Fibroblast of skin of left quadriceps (primary cell): ENCODE measurements around the gene CLEC20A.
"Not testable (repeated sequence)": the region's sequence is repeated elsewhere in the genome, so short reads cannot be mapped to it uniquely, and the experiment has no call there.

Experiments
- DNase-seq, 2 experiments: peaks; one replicate each; pipeline ENCODE4 v3.0.0-alpha.2; 2013; ENCODE audit warnings: low read depth in 2 of 2

Gene CLEC20A

DNA sequence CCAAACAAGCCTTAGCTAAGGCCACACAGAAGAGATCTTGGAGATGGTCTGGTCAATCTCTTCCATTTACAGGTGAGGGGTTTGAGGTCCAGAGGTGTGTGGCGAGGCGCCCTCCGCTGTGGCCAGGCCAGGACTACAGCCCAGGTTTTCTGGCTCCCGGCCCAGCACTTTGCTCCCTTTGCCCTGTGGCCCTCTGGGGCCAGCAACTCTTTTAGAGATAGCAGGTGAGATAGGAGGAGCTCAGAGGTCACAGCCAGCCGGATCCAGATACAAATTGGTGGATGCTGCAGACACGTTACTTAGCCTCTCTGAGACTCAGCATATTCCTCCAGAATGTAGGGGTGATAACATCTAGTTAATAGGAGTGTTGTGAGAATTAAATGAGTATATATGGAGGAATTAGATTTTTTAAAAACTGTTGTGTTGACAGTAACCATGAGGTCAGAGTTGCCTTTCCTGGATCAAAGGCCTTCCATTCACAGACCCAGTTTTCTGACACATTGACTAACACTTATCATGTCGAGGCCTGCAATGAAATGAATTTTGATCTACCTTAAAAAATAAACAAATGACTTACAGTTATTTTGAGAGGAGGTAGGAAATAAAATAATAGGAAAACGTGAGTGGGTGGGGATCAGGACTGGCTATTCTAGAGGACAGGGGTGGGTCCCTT lies 32.7 kb upstream of the CLEC20A start:
- DNase-seq, result no peak

DNA sequence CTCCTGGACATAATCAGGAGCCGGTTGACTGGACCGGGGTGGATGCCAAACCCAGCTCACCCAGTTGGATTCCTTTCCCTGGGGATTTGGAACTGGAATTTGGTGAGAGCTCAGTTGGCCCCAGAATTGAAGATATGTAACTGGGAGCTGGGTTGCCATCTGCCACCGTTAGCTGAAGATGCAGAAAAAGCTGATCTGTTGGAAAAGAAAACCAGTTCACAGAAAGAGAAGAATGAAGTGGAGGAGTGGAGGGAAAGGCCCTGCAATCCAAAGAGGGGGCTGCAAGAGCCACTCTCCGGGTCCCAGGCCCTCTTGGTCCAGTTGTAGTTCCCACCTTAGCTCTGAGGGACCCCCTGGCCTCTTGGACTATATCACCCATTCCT lies 32.2 kb upstream of the CLEC20A start:
- DNase-seq, result no peak

DNA sequence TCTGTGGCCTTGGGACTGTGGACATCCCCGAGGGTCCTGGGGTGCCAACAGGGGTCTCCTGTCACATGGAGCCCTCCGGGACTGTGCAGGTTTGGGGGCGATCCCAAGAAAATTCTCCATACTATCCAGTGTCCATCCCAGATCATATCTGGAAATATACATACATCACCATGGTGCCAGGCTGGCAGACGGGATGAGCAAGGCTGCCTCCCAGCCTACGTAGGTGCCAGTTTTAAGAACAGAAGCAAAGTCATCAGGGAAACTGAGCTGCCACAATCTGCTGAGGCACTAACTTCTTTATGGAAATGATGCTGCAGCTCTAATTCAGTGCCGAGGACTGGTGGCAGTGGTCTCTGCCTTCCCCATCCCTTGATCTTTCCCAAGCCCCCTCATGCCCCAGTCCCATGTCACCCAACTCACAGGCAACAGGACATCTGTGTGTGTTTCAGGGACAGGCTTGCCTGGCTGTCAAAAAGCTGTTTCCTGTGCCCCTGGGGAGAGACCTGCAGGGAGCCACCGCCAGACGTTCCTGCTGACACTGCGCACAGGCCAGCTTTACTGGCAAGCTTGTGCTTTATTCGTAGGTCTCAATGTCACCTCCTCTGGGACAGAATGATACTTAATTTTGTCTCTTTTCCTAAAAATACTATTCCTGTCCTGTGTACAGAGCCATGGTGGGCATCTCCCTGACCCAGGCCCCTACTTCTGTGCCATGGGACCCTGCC lies 31.6 kb upstream of the CLEC20A start:
- DNase-seq, result no peak

DNA sequence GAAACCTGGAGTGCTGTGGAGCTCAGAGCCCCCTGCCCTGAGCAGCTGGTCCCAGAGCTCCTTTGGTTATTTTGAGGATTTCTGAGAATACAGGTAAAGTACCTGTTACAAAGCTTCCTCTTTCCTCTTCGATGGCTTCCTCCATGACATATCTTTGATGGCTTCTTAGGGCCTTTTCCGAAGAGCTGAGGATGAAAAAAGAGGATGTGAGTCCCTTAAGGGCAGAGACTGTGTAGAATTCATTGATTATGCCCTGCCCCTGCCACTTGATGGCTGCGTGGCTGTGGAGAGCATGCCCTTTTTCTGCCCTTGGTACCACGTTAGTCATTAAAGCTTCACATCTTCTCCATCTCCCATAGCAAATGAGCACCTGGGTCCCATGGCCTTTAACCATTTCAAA lies 30.4 kb upstream of the CLEC20A start:
- DNase-seq, result no peak

DNA sequence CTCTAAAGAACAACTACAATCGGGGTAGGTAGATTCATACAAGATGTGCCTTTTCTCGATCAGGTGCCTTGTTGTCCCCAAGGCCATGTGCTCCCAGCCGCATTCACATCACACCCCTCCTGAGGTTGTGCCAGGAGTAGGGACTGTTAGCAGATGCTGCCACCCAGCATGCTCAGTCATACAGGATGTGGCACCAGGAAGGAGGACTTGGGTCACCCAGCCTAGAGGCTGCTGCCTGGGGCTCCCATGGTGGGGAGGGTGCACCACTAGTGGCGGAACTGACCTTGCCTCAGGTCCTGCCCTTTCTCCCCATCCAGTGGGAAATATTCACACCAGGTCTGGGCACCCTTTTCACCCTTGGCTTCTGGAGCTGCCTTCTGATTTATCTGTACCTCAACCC lies 24.5 kb upstream of the CLEC20A start:
- no peak for DNase-seq

DNA sequence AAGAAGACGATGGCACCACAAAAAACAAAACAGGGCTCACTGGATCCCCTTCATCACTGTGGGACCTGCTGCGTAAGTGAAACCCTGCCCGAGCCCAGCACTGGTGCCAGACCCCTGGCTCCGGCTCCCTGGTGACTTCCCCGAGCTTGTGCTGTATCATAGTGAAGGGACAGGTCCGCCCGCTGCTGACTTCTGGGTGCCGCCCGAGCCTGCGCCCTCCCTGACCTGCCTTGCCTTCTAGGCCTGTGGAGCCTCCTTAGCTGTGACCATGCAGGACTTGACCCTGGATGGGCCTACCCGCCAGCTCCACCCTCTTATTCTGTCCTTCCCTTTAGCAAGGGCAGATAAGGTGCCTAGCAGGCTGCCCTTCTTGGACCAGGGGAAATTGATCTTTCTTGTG lies 24.0 kb upstream of the CLEC20A start:
- DNase-seq, result no peak

DNA sequence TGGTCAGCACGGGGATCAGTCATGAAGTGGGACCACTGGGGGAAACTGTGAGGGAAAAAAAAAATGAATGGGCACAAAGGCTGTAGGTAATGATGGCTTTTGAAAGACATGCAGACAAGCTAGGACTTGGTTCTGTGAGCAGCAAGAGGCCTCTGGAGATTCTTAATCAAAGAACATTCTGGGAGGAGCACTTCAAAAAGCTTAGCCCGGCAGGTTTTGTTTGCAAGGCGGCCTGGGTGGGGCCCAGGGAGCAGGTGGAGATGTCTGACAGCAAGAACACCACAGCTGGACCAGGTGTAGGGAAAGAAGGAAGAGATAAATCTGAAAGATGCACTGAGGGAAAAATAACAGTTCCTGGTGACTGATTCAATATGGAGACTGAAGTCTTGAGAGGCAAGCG lies 22.1 kb upstream of the CLEC20A start:
- DNase-seq, result no peak

DNA sequence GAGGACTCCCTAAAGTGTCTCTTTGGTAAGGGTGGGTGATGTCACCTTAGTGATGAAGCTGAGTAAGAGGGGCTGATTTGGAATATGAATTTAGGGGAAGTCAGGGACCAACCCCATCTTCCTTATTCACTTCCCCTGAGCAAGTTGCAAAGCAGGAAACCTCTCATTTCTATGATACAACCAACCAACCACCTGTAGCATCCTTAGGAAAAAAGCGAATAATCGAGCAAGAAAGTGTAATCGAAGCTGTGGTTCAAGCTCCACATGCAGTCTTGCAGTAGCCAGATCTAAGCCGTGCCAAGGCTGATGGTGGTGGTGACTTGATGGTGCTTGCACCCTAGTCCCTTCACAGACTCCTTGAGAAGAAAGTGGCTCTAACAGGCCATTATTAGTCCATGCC lies 19.3 kb upstream of the CLEC20A start:
- DNase-seq, result no peak

DNA sequence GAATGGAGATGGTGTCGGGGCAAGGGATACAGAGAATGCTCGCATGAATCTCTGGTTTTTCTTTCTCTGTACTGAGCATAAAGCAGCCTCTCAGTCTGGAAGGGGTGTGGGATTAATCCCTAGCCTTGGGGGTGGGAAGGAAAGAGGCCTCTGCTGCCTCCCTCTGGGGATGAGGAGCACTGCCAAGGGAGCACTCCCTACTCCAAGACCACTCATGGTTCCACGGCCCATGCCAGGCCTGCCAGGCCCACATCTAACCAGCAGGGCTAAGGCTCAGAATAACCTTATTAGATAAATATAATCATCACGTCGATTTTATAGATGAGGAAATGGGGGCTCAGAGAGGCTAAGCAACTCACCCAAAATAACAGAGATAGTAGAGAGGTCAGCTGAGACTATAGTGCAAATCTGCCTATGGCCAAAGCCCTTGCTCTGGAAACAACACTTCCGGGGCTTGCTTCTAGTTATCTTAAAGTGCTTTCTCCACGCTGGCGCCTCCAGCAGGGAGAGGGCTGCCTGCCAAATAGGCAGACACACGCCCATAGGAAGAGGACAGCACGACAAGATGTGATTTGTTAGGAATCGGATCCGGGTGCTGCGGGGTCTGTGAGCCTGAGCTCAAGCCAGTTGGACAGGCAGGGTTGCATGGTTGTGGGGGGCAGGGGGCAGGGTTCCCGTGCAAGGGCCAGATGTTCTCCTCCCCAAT lies 16.7 kb upstream of the CLEC20A start:
- DNase-seq, result no peak

DNA sequence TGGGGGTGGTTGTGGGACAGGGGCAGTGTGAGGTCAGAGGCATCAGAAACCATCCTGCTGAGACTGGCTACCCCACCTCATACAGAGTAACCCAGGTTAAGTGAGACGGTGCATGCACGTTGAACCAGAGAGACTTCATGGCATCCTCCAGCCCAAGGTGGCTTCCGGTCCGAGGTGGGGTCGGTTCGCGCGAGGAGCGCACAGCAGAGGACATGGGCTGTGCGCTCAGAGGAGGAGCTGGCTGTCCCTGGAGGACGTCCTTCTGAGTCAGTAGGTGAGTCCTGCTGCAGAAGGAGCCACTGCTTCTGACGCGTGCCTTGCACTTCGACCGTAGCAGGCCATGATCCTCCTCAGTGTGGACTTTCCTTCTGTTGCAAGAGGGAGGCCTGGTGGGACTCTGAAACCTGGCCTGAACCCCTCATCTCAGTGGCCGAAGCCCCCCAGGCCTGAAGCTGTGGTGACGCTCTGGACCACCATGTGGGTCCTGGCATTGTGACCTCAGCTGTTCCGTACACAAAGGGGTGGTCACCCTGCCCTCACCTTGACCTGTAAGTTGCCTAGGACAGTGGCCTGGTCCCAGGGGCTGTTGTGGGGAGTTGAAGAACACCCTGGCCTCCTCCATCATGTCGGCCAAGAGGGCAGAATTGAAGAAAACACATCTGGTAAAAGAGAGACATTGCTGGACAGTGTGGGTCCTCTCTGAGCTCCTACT lies 16.0 kb upstream of the CLEC20A start, which contains the start of gene TEX35:
TSS of gene TEX35 (plus strand) at position 544 of the 712 bp plus-strand sequence. CDS start at position 624, 80 bp downstream.
- no peak for DNase-seq

DNA sequence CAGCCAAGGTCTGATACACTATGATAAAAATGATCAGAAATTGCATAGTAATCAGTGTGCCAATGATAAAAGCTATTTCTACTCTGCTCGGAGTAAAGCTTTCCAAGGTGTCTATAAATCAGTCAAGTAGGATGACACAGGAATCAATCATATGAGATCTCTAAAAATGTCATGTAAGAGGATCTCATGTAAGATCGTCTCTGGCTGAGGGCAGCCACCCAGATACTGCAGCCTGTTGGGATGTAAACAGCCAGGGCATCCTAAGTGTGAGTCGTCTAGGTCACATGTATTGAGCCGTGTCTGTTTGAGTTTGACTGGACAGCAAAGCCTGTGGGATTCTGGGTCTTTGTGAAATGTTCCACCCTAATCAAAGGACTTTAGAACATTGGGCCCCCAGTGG lies 13.4 kb upstream of the CLEC20A start:
- no peak for DNase-seq

DNA sequence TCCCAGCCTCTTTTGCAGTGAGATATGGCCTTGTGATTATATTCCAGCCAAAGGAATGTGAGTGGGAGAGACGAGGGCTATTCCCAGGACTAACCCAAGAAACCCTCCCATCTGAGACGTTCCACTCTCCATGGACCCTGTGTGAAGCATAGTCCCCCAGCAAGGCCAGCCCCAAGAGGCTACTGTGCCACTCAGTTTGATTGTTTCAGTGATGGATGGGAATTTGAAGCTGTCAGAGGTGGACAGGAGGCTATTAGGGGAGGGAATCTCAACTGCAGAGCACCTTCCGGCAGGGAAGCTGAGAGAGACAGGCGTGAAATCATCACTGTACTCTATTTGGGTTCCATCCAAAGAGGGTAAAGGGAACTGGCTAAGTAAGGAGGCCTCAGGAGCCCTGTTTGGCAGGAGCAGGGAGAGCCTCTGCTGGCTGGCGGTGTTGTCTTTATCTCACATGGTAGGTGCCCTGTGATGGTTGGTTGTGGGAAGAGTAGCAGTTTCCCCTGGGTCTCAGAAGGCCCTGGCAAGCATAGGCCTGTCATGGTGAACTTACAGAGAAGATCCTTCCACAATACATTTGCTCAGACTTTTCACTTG lies 12.7 kb upstream of the CLEC20A start:
- no peak for DNase-seq

DNA sequence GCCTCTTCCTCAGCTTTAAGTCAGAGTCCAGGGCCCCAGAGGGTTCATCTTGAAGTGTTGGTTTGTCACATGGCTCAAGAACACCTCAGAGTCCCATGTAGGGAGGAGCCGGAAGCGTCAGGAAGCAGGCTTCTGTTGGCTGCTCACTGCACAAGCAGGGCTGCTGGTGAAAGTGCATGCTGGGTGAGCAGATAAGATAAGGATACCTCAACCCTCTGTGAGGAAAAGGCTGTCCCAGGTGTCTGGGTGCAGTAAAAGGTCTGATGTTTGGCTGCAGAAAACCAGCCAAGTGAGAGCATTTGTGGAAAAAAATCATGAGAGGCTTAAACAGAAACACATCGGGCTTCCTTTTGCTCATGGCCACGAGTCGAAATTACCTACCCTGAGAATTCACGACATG lies 9.9 kb upstream of the CLEC20A start:
- no peak for DNase-seq

DNA sequence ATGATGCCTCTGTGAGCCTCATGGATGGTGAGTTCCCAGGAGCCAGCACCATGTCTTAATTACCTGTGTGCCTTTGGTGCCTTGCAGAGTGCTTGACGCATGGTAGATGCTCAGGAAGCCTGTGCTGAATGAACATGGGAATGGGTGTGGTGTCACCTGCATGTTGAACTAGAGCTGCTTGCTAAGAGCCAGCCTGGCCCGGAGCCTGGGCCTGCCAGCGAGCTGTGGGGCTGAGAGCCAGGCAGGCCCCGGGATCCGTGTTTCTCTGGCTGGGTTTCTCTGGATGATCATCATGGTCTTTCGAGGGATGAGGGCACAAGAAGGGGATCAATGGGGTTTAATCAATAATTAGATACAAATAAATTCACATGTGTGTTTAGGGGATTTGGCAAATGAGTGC lies 9.4 kb upstream of the CLEC20A start:
- DNase-seq, result no peak

DNA sequence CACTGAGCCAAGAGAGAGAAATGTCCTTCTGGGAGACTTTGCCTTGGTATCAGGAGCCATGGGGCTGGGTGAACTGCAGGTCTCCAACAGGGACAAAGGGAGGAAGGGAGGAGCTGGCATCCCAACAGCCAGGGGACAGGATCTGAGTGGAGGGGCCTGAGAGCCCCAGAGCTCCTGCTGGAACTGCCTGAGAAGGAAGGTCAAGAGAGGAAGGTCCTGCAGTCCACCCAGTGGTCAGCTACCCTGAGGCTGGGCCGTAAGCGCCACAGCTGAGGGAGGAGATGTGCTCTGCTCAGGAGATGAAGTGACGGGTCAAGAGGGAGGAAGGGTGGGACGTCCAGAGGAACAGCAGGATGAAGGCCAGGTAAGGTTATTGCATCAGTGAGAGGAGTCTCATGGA lies 7.5 kb upstream of the CLEC20A start:
- no peak for DNase-seq

DNA sequence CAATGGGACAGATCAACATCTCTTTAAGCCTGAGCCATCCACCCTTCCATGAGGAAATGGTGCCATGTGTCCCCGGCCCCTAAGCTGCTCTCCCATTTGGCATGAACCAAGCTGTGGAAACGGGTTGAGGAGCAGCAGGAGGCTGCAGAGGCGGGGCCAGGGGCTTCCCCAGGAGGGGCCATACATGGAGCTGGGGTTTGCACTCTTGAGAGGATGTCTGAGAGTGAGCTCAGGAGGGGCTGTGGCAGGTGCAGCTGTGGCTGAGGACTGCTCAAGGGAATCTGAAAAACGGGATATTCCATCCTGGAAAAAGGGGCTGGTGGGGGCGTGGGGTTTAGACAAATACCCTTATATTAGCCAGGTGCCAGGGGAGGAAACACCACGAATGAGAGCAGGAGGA lies 7.1 kb upstream of the CLEC20A start:
- no peak for DNase-seq

DNA sequence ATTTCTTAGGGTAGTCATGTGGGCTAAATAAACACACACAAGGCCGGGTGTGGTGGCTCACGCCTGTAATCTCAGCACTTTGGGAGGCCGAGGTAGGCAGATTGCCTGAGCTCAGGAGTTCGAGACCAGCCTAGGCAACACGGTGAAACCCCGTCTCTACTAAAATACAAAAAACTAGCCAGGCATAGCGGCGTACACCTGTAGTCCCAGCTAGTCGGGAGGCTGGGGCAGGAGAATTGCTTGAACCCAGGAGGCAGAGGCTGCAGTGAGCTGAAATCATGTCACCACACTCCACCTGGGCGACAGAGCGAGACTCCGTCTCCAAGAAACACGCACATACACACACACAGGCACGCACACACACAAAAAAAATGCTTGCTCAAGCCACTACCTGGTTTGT lies 6.6 kb upstream of the CLEC20A start:
- not testable (repeated sequence) for DNase-seq

DNA sequence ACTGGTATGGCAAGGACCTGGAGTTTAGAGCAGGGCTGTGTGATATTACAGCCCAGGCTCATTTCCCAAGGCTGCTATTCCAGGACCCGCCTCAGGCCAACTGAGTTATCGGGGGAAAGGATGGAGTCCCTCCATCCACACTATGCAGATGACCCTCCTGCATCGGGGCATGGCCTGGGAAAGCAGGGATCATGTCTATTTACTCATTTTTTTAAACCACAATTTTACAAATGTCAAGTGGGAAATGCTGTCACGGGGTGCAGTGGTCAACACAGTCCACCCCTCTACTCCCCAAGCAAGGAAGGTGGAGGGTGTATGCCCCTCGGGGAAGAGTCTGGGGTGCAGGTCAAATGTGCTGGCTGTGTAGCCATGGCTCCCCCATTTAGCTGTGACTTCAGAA lies 6.1 kb upstream of the CLEC20A start:
- DNase-seq, result no peak

DNA sequence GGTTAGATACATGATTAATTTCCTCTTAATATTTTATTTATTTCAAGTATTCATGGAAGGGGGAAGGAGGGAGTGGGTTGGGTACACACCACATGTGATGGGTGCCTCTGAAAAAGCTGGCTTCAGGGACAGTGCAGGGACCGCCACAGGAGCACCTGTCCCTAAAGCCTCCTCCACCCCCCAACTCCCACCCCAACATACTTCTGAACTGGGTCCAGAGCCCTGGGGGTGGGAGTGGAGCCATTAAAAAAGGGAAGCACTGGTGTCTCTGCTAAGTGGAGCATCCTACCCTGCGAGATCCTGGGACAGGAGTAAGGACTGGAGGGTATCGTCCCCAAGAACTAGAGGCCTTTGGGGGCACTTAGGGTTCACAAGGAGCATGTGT lies 5.6 kb upstream of the CLEC20A start:
- DNase-seq, result no peak

DNA sequence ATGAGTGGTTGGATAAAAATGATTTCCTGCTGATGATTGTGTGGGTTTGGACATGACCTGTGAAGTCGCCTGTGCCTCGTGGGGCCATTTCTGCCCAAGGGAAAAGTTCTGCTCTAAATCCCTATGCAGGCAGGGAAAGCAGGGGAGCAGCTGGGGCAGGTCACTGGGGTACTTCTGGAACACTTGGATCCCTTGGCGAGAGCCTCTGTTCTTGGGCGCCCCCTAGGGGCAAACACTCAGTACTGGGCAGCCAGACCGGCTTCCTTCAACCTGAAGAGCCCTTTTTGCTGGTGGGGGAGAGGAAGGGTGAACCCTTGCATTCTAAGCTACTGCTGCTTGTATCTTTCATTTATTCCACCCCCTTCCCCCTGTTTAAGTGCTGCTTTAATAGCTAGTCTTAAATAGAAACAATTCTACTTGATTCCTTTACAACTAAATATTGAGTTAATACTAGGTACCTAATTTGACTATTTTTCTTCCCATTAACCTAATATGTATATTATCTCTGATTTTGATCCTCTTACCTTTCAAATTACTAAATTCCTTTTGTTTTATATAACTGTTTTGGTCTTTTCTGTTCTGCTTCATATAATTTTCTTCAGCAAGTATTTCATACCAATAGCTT lies 5.1 kb upstream of the CLEC20A start:
- DNase-seq, result peak; percentile 26 to 27

DNA sequence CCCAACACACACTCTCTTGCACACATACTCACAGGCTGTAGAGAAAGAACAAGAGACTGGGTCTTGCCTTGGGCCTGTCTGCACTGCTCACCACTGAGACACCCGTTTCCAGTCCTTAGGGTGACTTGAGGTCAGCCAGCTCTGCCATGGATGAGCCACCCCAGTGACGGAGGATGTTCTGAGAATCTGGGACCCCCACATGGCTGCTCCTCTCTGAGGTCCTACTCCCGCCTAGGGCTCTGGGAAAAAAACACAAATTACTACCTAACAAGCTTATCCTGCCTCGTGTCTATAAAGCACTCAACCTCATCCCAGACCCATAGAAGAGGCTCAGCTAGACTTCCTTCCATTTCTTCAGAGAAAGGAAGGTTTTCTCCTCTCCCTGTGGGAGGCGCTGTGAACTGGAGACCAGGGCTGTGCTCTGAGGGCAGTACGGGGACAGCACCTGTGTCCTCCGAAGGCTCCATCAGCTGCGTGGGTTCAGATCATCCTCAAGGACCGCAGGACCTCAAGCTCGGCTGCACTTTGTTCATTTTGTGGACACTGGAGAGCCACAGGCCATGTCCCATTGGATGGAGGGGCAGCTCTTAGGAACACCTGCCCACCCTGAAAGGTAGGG lies 4.3 kb upstream of the CLEC20A start:
- DNase-seq, result no peak
